ENCODE measurements around the gene SH3D19.

Gene SH3D19

GRCh38 chr4:151218343-151218742 is 107.1 kb downstream of the SH3D19 start:
- DNase-seq (ENCODE audit: low read depth, low spot score), result peak; percentile 55
- in situ Hi-C loops (cut with HindIII; ENCODE audit: low sequenced_read_pairs), result no loop called here
- no peak overlapping the region for H3K4me3 ChIP-seq (ENCODE audit: low read depth, low read length)
- no peak for TF ChIP-seq CTCF (IDR thresholded peaks at IDR 0.05; ENCODE audit: low read depth, low read length)

- in situ Hi-C loops (cut with HindIII; ENCODE audit: low sequenced_read_pairs), result no loop called here
Observed at GRCh38 chr4:151217326-151217725, 108.1 kb downstream of the SH3D19 start.

GRCh38 chr4:151215295-151215694 is 110.1 kb downstream of the SH3D19 start:
- no peak overlapping the region for H3K4me3 ChIP-seq (ENCODE audit: low read depth, low read length)
- TF ChIP-seq CTCF (IDR thresholded peaks at IDR 0.05; ENCODE audit: low read depth, low read length), result no peak
- in situ Hi-C loops (cut with HindIII; ENCODE audit: low sequenced_read_pairs), result no loop called here
- DNase-seq (ENCODE audit: low read depth, low spot score), result no peak

More at GRCh38 chr4:151217326-151217725, 108.1 kb downstream of the SH3D19 start:
- H3K4me3 ChIP-seq (ENCODE audit: low read depth, low read length), result no peak overlapping the region
- no peak for DNase-seq (ENCODE audit: low read depth, low spot score)
- TF ChIP-seq CTCF (IDR thresholded peaks at IDR 0.05; ENCODE audit: low read depth, low read length), result no peak

- in situ Hi-C loops (cut with HindIII; ENCODE audit: low sequenced_read_pairs), result no loop called here
- no peak overlapping the region for H3K4me3 ChIP-seq (ENCODE audit: low read depth, low read length)
- DNase-seq (ENCODE audit: low read depth, low spot score), result no peak
- TF ChIP-seq CTCF (IDR thresholded peaks at IDR 0.05; ENCODE audit: low read depth, low read length), result no peak
Observed at GRCh38 chr4:151207868-151208267, 117.5 kb downstream of the SH3D19 start.

GRCh38 chr4:151207186-151207585 is 118.2 kb downstream of the SH3D19 start:
- H3K4me3 ChIP-seq (ENCODE audit: low read depth, low read length), result no peak overlapping the region
- TF ChIP-seq CTCF (IDR thresholded peaks at IDR 0.05; ENCODE audit: low read depth, low read length), result no peak
- in situ Hi-C loops (cut with HindIII; ENCODE audit: low sequenced_read_pairs), result no loop called here
- DNase-seq (ENCODE audit: low read depth, low spot score), result no peak

- in situ Hi-C loops (cut with HindIII; ENCODE audit: low sequenced_read_pairs), result no loop called here
- H3K4me3 ChIP-seq (ENCODE audit: low read depth, low read length), result no peak overlapping the region
Observed at GRCh38 chr4:151206241-151207005, 119.0 kb downstream of the SH3D19 start.

More at GRCh38 chr4:151206241-151207005, 119.0 kb downstream of the SH3D19 start:
- no peak for DNase-seq (ENCODE audit: low read depth, low spot score)
- no peak for TF ChIP-seq CTCF (IDR thresholded peaks at IDR 0.05; ENCODE audit: low read depth, low read length)
